Measurements from ENCODE around the gene ELAVL3.

ELAVL3 gene

DNA sequence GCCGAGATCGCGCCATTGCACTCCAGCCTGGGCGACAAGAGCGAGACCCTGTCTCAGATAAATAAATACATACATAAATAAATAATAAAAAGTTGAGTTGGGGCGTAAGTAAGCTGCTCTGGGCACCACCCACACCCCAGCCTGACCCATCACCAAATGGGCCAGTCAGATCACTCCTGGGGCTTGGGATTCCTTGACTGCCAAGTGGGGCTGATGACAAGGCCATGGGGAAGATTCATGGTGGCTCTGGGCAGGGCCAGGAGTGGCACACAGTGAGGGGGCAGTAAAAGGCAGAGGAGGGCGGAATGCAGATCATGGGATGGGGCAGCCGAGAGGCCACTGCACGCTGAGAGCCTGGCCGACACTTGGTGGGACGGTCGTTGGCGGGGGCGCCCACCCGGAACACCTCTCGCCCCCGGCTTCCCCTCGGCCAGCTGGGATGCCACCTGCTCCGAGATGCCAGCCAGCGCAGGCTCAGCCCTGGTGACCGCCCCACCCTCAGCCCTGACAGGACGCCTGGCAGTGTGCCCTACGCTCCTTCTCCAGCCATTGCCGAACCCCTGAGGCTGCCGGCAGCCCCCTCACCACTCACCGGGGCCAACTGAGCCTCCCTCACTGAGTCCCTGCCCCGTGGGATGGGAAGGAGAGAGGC is 13.9 kb upstream of the ELAVL3 start:
- CTCF ChIA-PET, result interaction anchor here (0.7 to 4.7 kb wide), 13 partner anchors 9 to 213 kb away, joined by 3 to 55 read pairs (median 5); no protein-coding TSS in a partner anchor
- H3K4me3 ChIP-seq (ENCODE audit: low read depth, low read length), result no peak overlapping the region
- TF ChIP-seq, protein P1, sequence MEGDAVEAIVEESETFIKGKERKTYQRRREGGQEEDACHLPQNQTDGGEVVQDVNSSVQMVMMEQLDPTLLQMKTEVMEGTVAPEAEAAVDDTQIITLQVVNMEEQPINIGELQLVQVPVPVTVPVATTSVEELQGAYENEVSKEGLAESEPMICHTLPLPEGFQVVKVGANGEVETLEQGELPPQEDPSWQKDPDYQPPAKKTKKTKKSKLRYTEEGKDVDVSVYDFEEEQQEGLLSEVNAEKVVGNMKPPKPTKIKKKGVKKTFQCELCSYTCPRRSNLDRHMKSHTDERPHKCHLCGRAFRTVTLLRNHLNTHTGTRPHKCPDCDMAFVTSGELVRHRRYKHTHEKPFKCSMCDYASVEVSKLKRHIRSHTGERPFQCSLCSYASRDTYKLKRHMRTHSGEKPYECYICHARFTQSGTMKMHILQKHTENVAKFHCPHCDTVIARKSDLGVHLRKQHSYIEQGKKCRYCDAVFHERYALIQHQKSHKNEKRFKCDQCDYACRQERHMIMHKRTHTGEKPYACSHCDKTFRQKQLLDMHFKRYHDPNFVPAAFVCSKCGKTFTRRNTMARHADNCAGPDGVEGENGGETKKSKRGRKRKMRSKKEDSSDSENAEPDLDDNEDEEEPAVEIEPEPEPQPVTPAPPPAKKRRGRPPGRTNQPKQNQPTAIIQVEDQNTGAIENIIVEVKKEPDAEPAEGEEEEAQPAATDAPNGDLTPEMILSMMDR (IDR thresholded peaks at IDR 0.05; ENCODE audit: insufficient read depth, low read length, missing control alignments), result no peak
- POLR2A ChIA-PET, result no interaction called here
- DNase-seq (ENCODE audit: low read depth, low spot score), result no peak

DNA sequence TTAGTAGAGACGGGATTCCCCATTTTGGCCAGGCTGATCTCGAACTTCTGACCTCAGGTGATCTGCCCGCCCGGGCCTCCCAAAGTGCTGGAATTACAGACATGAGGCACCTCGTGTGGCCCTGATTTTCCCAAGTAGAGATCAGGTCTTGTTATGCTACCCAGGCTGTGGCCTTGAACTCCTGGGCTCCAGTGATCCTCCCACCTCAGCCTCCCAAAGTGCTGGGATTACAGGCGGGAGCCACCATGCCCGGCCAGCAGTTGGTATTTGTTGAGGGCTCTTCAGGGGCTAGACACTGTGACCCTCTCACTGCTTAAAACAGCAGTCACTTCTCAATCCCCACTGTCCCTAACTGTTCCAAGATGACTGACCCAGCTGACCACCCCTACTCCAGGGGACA is 8.5 kb upstream of the ELAVL3 start:
- TF ChIP-seq, protein P1 (IDR thresholded peaks at IDR 0.05; ENCODE audit: insufficient read depth, low read length, missing control alignments), result no peak
- CTCF ChIA-PET, result no interaction called here
- H3K4me3 ChIP-seq (ENCODE audit: low read depth, low read length), result no peak overlapping the region
- POLR2A ChIA-PET, result no interaction called here
- DNase-seq (ENCODE audit: low read depth, low spot score), result no peak

DNA sequence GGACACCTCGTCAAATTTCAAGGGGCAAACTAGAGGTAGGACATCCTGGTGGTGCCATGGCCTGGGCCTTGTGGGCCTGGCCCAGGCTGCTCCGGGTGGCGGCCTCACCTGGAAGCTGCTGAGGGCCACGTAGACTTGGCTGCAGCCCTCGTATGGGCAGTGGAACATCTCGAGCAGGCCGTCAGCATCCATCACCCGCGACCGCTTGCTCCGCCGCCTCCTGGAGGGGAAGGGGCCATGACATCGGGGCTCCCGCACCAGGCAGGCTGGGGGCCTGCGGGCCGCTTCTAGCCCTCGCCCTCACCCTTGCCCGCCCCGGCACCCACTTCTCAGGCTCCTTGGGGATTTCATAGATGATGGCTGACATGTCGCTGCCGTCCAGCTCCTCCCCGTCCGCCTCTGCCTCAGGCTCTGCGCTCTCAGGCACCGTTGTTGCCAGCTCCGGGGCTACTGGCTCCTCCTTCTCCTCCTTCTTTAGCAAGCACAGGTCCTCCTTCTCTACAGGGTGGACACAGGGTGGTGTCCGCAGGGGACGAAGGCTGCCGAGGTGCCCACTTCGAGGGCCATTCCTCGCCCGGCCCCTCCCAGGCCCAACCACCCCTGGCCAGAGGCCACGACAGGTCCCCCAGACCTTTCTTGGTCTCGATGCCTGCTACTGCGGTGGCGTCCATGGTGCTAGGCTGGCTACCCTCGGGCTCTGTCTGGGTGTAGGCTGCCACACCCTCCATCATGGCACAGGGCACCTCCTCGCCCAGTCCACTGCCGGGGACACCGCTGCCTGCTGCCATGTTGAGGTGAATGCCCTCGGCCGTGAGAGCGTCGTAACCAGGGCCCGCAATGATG is 6.0 kb upstream of the ELAVL3 start:
- CTCF ChIA-PET, result interaction anchor here (5.7 kb wide), 1 partner anchor 9 kb away, joined by 55 read pairs; no protein-coding TSS in a partner anchor
- TF ChIP-seq, protein P1 (IDR thresholded peaks at IDR 0.05; ENCODE audit: insufficient read depth, low read length, missing control alignments), result no peak
- H3K4me3 ChIP-seq (ENCODE audit: low read depth, low read length), result no peak overlapping the region
- no peak for DNase-seq (ENCODE audit: low read depth, low spot score)
- POLR2A ChIA-PET, result no interaction called here

DNA sequence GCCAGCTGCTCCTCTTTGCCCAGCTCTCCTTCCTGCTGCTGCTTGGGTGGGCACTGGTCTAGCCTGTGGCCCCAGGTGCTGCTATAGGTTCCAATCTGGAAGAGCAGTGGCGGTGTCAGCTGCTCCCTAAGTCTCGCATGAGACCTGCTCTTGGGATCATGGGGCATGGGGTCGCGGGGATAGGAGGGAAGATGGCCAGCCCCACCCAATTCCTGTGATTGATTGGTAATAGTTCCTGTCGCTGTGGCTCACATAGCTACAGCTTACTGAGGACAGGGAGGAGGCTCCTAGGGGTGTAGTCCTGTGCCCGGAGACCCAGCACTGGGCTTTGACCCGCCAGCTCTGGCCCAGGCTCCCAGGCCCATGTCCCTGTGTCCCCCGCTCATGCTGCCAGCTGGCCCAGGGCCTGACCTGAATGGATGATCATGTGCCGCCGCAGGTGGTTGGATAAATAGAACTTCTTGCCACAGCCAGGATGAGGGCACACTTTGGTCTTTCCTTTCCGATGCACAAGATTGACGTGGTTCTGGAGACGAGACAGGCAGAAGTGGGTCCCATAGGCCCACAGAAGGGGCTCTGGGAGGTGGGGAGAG is 4.5 kb upstream of the ELAVL3 start:
- no peak overlapping the region for H3K4me3 ChIP-seq (ENCODE audit: low read depth, low read length)
- POLR2A ChIA-PET, result no interaction called here
- CTCF ChIA-PET, result interaction anchor here (0.6 to 5.7 kb wide), 9 partner anchors 11 to 502 kb away, joined by 3 to 55 read pairs (median 3); partner anchors contain the start of gene ODAD3
- no peak for DNase-seq (ENCODE audit: low read depth, low spot score)
- TF ChIP-seq, protein P1 (IDR thresholded peaks at IDR 0.05; ENCODE audit: insufficient read depth, low read length, missing control alignments), result no peak

DNA sequence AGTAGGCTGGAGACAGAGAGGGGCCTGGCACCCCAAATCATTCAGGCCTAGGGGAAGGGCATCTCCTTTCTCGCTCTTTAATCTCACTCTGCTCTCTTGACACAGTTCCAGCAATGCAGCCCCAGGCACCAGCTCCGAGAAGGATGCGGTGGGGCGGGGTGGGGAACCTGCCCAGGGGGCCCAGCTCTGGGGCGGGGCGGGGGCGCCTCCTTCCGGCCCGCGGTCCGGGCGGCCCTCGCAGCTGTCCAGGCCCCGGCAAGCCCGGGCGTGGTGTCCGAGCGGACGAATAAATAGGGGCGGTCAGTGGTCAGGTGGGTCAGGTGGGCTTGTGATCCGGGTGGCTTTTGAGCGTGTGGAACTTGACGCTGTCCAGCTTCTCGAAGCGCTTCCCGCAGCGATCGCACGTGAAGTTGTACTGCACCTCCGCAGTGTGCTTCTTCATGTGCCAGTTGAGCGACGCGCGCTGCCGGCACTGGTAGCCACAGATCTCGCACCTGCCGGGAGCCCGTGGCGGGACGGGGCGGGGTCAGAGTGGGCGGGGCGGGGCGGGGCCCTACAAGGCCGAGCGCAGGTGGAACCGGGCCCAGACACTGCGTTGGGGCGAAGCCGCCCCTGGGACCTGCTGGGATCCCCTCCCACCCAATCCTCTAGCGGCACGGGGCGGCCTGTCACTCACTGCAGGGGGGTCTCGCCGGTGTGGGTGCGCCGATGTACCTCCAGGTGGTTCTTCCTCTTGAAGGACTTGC is 2.7 kb upstream of the ELAVL3 start:
- no peak for DNase-seq (ENCODE audit: low read depth, low spot score)
- ChIA-PET CTCF (interaction anchor here (0.7 to 5.7 kb wide), 39 partner anchors 8 to 448 kb away, joined by 3 to 89 read pairs (median 4); partner anchors contain the start of genes CCDC159, TMEM205 and TSPAN16), POLR2A (no interaction called here)
- TF ChIP-seq, protein P1 (IDR thresholded peaks at IDR 0.05; ENCODE audit: insufficient read depth, low read length, missing control alignments), result no peak
- H3K4me3 ChIP-seq (ENCODE audit: low read depth, low read length), result no peak overlapping the region
